GM23338 (cell line): Measurements from ENCODE around the gene BBX. TPM values are rescaled to one million over a fixed set of nuclear protein-coding genes. Genes with fewer than 3 reads are reported as not detected.

Source experiments
- ATAC-seq: fragments of 200-7000 bp; cut with Tn5 transposase; 3 replicates; pipeline ENCODE4 v1.9.1; 2020
- DNase-seq: peaks from one replicate; pipeline ENCODE4 v3.0.0-alpha.2; 2015; ENCODE audit warnings: low spot score
- H2AFZ ChIP-seq: fragments of 200-600 bp; sonication (generic); 2 replicates; pipeline ENCODE4 v1.8.0; 2016; ENCODE audit warnings: antibody characterized with exemption, mild to moderate bottlenecking, moderate library complexity
- H3F3A ChIP-seq: fragments of 200-600 bp; sonication (generic); replicated peaks from 2 replicates; pipeline ENCODE4 v1.8.0; 2017; ENCODE audit warnings: antibody characterized with exemption, mixed run types, low read depth
- H3K27ac ChIP-seq: fragments of 200-600 bp; sonication (generic); 2 replicates; pipeline ENCODE4 v1.6.1; 2016; ENCODE audit warnings: low read depth
- H3K27me3 ChIP-seq: fragments of 200-600 bp; sonication (generic); 2 replicates; pipeline ENCODE4 v1.8.0; 2016; ENCODE audit warnings: mild to moderate bottlenecking, mixed run types, moderate library complexity; ENCODE audit not compliant: insufficient read depth
- H3K36me3 ChIP-seq: fragments of 200-600 bp; sonication (generic); 2 replicates; pipeline ENCODE4 v1.8.0; 2016; ENCODE audit warnings: mild to moderate bottlenecking; ENCODE audit not compliant: insufficient read depth
- H3K4me1 ChIP-seq: fragments of 200-600 bp; sonication (generic); 2 replicates; pipeline ENCODE4 v1.8.0; 2016; ENCODE audit warnings: mild to moderate bottlenecking, moderate library complexity; ENCODE audit not compliant: insufficient read depth
- H3K4me2 ChIP-seq: fragments of 200-600 bp; sonication (generic); 2 replicates; pipeline ENCODE4 v1.7.1; 2017; ENCODE audit warnings: mixed run types
- H3K4me3 ChIP-seq: fragments of 200-600 bp; sonication (generic); 2 replicates; pipeline ENCODE4 v1.6.1; 2016; ENCODE audit warnings: mixed run types
- H3K79me2 ChIP-seq: fragments of 200-600 bp; sonication (generic); replicated peaks from 2 replicates; pipeline ENCODE4 v1.8.0; 2017; ENCODE audit warnings: mild to moderate bottlenecking; ENCODE audit not compliant: insufficient read depth
- H3K9me2 ChIP-seq: fragments of 200-600 bp; sonication (generic); 2 replicates; pipeline ENCODE4 v1.8.0; 2017; ENCODE audit not compliant: insufficient read depth
- H4K20me1 ChIP-seq: fragments of 200-600 bp; sonication (generic); replicated peaks from 2 replicates; pipeline ENCODE4 v1.8.0; 2017; ENCODE audit warnings: mild to moderate bottlenecking; ENCODE audit not compliant: insufficient read depth
- H3K27ac Mint-ChIP-seq: 2 replicates; pipeline ENCODE4 v1.8.0; 2020; ENCODE audit warnings: inconsistent platforms, mild to moderate bottlenecking, moderate library complexity, mixed read lengths
- H3K27me3 Mint-ChIP-seq: 3 replicates; pipeline ENCODE4 v1.8.0; 2022; ENCODE audit warnings: low read depth, mild to moderate bottlenecking, moderate library complexity, mixed read lengths, inconsistent platforms; ENCODE audit not compliant: insufficient read depth, poor library complexity
- H3K36me3 Mint-ChIP-seq: 3 replicates; pipeline ENCODE4 v1.8.0; 2021; ENCODE audit warnings: low read depth, mild to moderate bottlenecking, inconsistent platforms, moderate library complexity, mixed read lengths
- H3K4me1 Mint-ChIP-seq: 3 replicates; pipeline ENCODE4 v1.8.0; 2020; ENCODE audit warnings: mild to moderate bottlenecking, inconsistent platforms, mixed read lengths
- H3K4me3 Mint-ChIP-seq: 3 replicates; pipeline ENCODE4 v1.8.0; 2021; ENCODE audit warnings: moderate library complexity, mild to moderate bottlenecking, inconsistent platforms, mixed read lengths
- H3K9me3 Mint-ChIP-seq: 3 replicates; pipeline ENCODE4 v1.8.0; 2020; ENCODE audit warnings: moderate library complexity, mild to moderate bottlenecking, inconsistent platforms, mixed read lengths
- CREB1 ChIP-seq: fragments of 250-450 bp; sonication (Bioruptor Pico); IDR thresholded peaks from 2 replicates; pipeline ENCODE4 v1.5.0; 2020; ENCODE audit warnings: low read depth, mild to moderate bottlenecking, moderate library complexity
- CTCF ChIP-seq, 2 experiments: fragments of 200-600 bp in 1 of 2; sonication (generic) in 1 of 2; conservative IDR thresholded peaks; 2 replicates each; pipeline versions ENCODE4 v1.5.1 to v1.6.1; 2016 to 2017; ENCODE audit warnings: antibody characterized with exemption in 2 of 2, low read depth in 2 of 2, mild to moderate bottlenecking in 2 of 2, moderate library complexity in 1 of 2
- EZH2 ChIP-seq: fragments of 200-600 bp; sonication (generic); IDR thresholded peaks from one replicate; pipeline ENCODE4 v1.8.0; 2017; ENCODE audit warnings: antibody characterized with exemption, mild to moderate bottlenecking, low read depth; ENCODE audit not compliant: unreplicated experiment
- STAT1 ChIP-seq: IDR thresholded peaks from one replicate; pipeline ENCODE4 v1.6.1; 2016; ENCODE audit warnings: antibody characterized with exemption; ENCODE audit not compliant: unreplicated experiment
- ZNF114 ChIP-seq: fragments of 250-450 bp; sonication (Bioruptor Pico); IDR thresholded peaks from 2 replicates; pipeline ENCODE4 v1.5.0; 2020; ENCODE audit warnings: mild to moderate bottlenecking, moderate library complexity
- polyA plus RNA-seq: library from polyadenylated mRNA; unstranded; fragments of >200 nt; fragmentation: Nextera tagmentation; extraction: Ambion mirVana; gene quantifications from 2 replicates; pipeline ENCODE4 v1.2.1, GENCODE V29; 2016
- total RNA-seq: library from RNA; depleted of rRNA; stranded (reverse); fragments of >200 nt; shearing (Covaris generic); gene quantifications from 2 replicates; pipeline ENCODE4 v1.2.3, GENCODE V29; 2014
- TF ChIP-seq, protein P1 (sequence below): fragments of 250-450 bp; sonication (Bioruptor Pico); IDR thresholded peaks from 2 replicates; pipeline ENCODE4 v1.5.0; 2020; ENCODE audit warnings: mild to moderate bottlenecking, moderate library complexity
- TF ChIP-seq, protein P2 (sequence below): IDR thresholded peaks from 2 replicates; pipeline ENCODE4 v1.6.1; 2016; ENCODE audit warnings: antibody characterized with exemption

The BBX gene
- total and polyA plus RNA-seq, 2 experiments from 2014 or later: 35.2 to 44.1 TPM

DNA sequence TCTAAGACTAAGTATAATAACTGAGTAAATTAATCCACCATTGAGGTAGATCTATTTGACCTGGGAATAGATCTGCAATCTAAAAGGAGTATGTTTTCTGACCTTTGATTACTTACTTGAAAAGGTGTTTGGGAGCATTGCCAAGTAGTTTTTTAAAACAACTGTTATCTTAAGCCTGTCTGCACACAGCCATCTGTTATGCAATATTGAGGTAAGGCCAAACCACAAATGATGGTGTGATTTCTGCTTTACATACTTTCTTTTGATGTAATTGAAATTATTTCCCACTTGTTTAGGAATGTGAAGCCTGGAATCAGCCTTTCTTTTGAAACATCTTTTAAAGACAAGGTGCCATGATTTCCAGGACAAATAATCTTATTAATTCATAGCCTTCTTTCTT, 274.0 kb downstream of the BBX start (continued):
- TF ChIP-seq, protein P1, sequence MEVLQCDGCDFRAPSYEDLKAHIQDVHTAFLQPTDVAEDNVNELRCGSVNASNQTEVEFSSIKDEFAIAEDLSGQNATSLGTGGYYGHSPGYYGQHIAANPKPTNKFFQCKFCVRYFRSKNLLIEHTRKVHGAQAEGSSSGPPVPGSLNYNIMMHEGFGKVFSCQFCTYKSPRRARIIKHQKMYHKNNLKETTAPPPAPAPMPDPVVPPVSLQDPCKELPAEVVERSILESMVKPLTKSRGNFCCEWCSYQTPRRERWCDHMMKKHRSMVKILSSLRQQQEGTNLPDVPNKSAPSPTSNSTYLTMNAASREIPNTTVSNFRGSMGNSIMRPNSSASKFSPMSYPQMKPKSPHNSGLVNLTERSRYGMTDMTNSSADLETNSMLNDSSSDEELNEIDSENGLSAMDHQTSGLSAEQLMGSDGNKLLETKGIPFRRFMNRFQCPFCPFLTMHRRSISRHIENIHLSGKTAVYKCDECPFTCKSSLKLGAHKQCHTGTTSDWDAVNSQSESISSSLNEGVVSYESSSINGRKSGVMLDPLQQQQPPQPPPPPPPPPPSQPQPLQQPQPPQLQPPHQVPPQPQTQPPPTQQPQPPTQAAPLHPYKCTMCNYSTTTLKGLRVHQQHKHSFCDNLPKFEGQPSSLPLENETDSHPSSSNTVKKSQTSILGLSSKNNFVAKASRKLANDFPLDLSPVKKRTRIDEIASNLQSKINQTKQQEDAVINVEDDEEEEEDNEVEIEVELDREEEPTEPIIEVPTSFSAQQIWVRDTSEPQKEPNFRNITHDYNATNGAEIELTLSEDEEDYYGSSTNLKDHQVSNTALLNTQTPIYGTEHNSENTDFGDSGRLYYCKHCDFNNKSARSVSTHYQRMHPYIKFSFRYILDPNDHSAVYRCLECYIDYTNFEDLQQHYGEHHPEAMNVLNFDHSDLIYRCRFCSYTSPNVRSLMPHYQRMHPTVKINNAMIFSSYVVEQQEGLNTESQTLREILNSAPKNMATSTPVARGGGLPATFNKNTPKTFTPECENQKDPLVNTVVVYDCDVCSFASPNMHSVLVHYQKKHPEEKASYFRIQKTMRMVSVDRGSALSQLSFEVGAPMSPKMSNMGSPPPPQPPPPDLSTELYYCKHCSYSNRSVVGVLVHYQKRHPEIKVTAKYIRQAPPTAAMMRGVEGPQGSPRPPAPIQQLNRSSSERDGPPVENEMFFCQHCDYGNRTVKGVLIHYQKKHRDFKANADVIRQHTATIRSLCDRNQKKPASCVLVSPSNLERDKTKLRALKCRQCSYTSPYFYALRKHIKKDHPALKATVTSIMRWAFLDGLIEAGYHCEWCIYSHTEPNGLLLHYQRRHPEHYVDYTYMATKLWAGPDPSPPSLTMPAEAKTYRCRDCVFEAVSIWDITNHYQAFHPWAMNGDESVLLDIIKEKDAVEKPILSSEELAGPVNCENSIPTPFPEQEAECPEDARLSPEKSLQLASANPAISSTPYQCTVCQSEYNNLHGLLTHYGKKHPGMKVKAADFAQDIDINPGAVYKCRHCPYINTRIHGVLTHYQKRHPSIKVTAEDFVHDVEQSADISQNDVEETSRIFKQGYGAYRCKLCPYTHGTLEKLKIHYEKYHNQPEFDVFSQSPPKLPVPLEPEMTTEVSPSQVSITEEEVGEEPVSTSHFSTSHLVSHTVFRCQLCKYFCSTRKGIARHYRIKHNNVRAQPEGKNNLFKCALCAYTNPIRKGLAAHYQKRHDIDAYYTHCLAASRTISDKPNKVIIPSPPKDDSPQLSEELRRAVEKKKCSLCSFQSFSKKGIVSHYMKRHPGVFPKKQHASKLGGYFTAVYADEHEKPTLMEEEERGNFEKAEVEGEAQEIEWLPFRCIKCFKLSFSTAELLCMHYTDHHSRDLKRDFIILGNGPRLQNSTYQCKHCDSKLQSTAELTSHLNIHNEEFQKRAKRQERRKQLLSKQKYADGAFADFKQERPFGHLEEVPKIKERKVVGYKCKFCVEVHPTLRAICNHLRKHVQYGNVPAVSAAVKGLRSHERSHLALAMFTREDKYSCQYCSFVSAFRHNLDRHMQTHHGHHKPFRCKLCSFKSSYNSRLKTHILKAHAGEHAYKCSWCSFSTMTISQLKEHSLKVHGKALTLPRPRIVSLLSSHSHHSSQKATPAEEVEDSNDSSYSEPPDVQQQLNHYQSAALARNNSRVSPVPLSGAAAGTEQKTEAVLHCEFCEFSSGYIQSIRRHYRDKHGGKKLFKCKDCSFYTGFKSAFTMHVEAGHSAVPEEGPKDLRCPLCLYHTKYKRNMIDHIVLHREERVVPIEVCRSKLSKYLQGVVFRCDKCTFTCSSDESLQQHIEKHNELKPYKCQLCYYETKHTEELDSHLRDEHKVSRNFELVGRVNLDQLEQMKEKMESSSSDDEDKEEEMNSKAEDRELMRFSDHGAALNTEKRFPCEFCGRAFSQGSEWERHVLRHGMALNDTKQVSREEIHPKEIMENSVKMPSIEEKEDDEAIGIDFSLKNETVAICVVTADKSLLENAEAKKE: no peak
- no peak for TF ChIP-seq CREB1 (CRISPR knock-in tag)
- no peak for TF ChIP-seq EZH2

DNA sequence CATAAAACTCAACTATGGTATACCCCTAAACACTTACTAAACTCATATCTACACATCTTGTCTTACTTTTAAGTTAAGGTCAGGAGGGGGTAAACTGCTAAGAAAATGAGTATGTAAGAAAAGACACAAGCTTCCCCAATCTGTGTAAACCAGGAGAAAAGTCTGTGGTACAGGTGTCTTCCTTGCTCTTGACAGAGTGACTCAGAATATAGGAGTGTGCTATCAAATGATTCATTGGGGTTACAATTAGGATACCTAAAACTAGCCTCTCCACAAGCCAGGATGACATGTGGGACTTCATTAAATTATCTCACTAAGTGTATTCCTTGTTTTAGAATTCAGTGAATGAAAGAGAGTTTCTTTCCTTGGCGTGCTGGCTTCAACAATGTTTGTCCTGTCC, 274.8 kb downstream of the BBX start:
- Histone ChIP-seq H3K27ac (no peak overlapping the region), H4K20me1 (no peaks in the 10 kb centered on the region), H3K4me1 (no peaks in the 10 kb centered on the region), H3K27me3 (no peaks in the 10 kb centered on the region), H3K79me2 (no peaks in the 10 kb centered on the region), H3F3A (no peaks in the 10 kb centered on the region), H2AFZ (no peak overlapping the region), H3K36me3 (no peaks in the 10 kb centered on the region), H3K4me2 (no peak overlapping the region), H3K4me3 (no peak overlapping the region), H3K9me2 (no peaks in the 10 kb centered on the region)
- H3K27ac Mint-ChIP-seq: peak overlapping the region; percentile 52; the same call in 1 of the 2 replicates
- peaks cover 2% of the 10 kb centered on the region for H3K4me1 Mint-ChIP-seq
- peaks cover 3% of the 10 kb centered on the region for H3K27me3 Mint-ChIP-seq
- ATAC-seq: no peak
- H3K36me3 Mint-ChIP-seq: peaks cover 18% of the 10 kb centered on the region
- H3K9me3 Mint-ChIP-seq: no peaks in the 10 kb centered on the region
- no peak overlapping the region for H3K4me3 Mint-ChIP-seq
- no peak for DNase-seq
- no peak for TF ChIP-seq ZNF114 (CRISPR knock-in tag)
- TF ChIP-seq, protein P1: no peak
- TF ChIP-seq, protein P2, sequence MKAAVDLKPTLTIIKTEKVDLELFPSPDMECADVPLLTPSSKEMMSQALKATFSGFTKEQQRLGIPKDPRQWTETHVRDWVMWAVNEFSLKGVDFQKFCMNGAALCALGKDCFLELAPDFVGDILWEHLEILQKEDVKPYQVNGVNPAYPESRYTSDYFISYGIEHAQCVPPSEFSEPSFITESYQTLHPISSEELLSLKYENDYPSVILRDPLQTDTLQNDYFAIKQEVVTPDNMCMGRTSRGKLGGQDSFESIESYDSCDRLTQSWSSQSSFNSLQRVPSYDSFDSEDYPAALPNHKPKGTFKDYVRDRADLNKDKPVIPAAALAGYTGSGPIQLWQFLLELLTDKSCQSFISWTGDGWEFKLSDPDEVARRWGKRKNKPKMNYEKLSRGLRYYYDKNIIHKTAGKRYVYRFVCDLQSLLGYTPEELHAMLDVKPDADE: no peak
- no peak for TF ChIP-seq STAT1
- no peak for TF ChIP-seq CTCF (conservative IDR thresholded peaks at IDR 0.05; ENCODE audit: low read depth in 2 of 2)
